Cardiac fibroblast (primary cell): ENCODE results near the gene IL2RA.
"Not testable (repeated sequence)": the region's sequence is repeated elsewhere in the genome, so short reads cannot be mapped to it uniquely, and the experiment has no call there.

Experiments used
- DNase-seq, 2 donors: peaks; one replicate each; pipeline versions ENCODE4 v3.0.0 to v3.0.0-alpha.2; 2010; ENCODE audit warnings: low read depth in 2 of 2
- H3K4me3 ChIP-seq, 2 donors: replicated peaks in 1 of 2; 1 replicate in 1 of 2; 2 replicates in 1 of 2; pipeline ENCODE4 v1.5.1; 2011; ENCODE audit warnings: low read depth in 2 of 2, low read length in 2 of 2, mild to moderate bottlenecking in 2 of 2, moderate library complexity in 1 of 2
- CTCF ChIP-seq: IDR thresholded peaks from one replicate; pipeline ENCODE4 v1.5.1; 2011; ENCODE audit warnings: low read depth, mild to moderate bottlenecking, low read length, inconsistent platforms

IL2RA gene

GRCh38 chr10:5968037-5968680 is 94.0 kb downstream of the IL2RA start:
- no peak for DNase-seq
- H3K4me3 ChIP-seq, result no peak overlapping the region
- TF ChIP-seq CTCF, result no peak

GRCh38 chr10:5965266-5965665 is 96.9 kb downstream of the IL2RA start:
- no peak for TF ChIP-seq CTCF
- no peak overlapping the region for H3K4me3 ChIP-seq

GRCh38 chr10:5964736-5965135 is 97.4 kb downstream of the IL2RA start:
- TF ChIP-seq CTCF, result no peak
- no peak overlapping the region for H3K4me3 ChIP-seq
- DNase-seq, result no peak

More at GRCh38 chr10:5965266-5965665, 96.9 kb downstream of the IL2RA start:
- no peak for DNase-seq

- no peak overlapping the region for H3K4me3 ChIP-seq
- TF ChIP-seq CTCF, result no peak
- no peak for DNase-seq
Measured at GRCh38 chr10:5963591-5963990, 98.6 kb downstream of the IL2RA start.

- H3K4me3 ChIP-seq, result no peak overlapping the region
- DNase-seq, result no peak
- TF ChIP-seq CTCF, result no peak
Measured at GRCh38 chr10:5963071-5963470, 99.1 kb downstream of the IL2RA start.

GRCh38 chr10:5962358-5962940 is 99.7 kb downstream of the IL2RA start:
- DNase-seq, result not testable (repeated sequence)

GRCh38 chr10:5961405-5962100 is 100.6 kb downstream of the IL2RA start:
- no peak for TF ChIP-seq CTCF
- no peak for DNase-seq
- H3K4me3 ChIP-seq, result no peak overlapping the region

More at GRCh38 chr10:5962358-5962940, 99.7 kb downstream of the IL2RA start:
- not testable (repeated sequence) for H3K4me3 ChIP-seq

- H3K4me3 ChIP-seq, DNase-seq: not testable (repeated sequence)
Measured at GRCh38 chr10:5960973-5961275, 101.2 kb downstream of the IL2RA start.
